C4-2B (cell line): ENCODE data around the gene FAM8A1.

Source experiments
- ZFX ChIP-seq: fragments of 450-650 bp; IDR thresholded peaks from 2 replicates; pipeline ENCODE4 v1.6.1; 2017
- TF ChIP-seq, protein P1 (sequence below): fragments of 450-650 bp; conservative IDR thresholded peaks from 2 replicates; pipeline ENCODE4 v1.5.1; 2017; ENCODE audit warnings: mild to moderate bottlenecking

- TF ChIP-seq, protein P1, sequence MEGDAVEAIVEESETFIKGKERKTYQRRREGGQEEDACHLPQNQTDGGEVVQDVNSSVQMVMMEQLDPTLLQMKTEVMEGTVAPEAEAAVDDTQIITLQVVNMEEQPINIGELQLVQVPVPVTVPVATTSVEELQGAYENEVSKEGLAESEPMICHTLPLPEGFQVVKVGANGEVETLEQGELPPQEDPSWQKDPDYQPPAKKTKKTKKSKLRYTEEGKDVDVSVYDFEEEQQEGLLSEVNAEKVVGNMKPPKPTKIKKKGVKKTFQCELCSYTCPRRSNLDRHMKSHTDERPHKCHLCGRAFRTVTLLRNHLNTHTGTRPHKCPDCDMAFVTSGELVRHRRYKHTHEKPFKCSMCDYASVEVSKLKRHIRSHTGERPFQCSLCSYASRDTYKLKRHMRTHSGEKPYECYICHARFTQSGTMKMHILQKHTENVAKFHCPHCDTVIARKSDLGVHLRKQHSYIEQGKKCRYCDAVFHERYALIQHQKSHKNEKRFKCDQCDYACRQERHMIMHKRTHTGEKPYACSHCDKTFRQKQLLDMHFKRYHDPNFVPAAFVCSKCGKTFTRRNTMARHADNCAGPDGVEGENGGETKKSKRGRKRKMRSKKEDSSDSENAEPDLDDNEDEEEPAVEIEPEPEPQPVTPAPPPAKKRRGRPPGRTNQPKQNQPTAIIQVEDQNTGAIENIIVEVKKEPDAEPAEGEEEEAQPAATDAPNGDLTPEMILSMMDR: no peak
- no peak for TF ChIP-seq ZFX
Observed at GRCh38 chr6:17596085-17596484, 4.0 kb upstream of the FAM8A1 start.
